Calu3 (cell line): ENCODE data around the gene NMUR1. TPM values are rescaled to one million over a fixed set of nuclear protein-coding genes. Genes with fewer than 3 reads are reported as not detected.

Source experiments
- BruUV-seq: library from RNA; stranded (reverse); fragments of 400-500 nt; replicated peaks from 2 replicates; lab custom pipeline; 2021; lab: Mats Ljungman, UMichigan
- CTCF ChIA-PET: fragments of 300-600 bp; sonication (Branson Sonifier 250); formaldehyde crosslinking; loops from one replicate; lab custom pipeline; 2022; ENCODE audit warnings: antibody characterized with exemption; lab: Charles Lee
- DNase-seq: peaks from one replicate; pipeline ENCODE4 v3.0.0; 2022
- H3K27ac Mint-ChIP-seq: one replicate; pipeline ENCODE4 v1.8.0; 2022; ENCODE audit warnings: mixed read lengths; ENCODE audit not compliant: unreplicated experiment
- H3K27me3 Mint-ChIP-seq: one replicate; pipeline ENCODE4 v1.8.0; 2022; ENCODE audit warnings: mixed read lengths; ENCODE audit not compliant: unreplicated experiment
- H3K36me3 Mint-ChIP-seq: one replicate; pipeline ENCODE4 v1.8.0; 2022; ENCODE audit warnings: mild to moderate bottlenecking, moderate library complexity, mixed read lengths; ENCODE audit not compliant: insufficient read depth, unreplicated experiment
- H3K4me1 Mint-ChIP-seq: one replicate; pipeline ENCODE4 v1.8.0; 2022; ENCODE audit warnings: mild to moderate bottlenecking, low read depth, mixed read lengths; ENCODE audit not compliant: unreplicated experiment
- H3K4me3 Mint-ChIP-seq: one replicate; pipeline ENCODE4 v1.8.0; 2022; ENCODE audit warnings: mild to moderate bottlenecking, low read depth, moderate library complexity, mixed read lengths; ENCODE audit not compliant: unreplicated experiment
- H3K9me3 Mint-ChIP-seq: one replicate; pipeline ENCODE4 v1.8.0; 2022; ENCODE audit warnings: low read depth, mixed read lengths; ENCODE audit not compliant: unreplicated experiment
- CTCF ChIP-seq: fragments of 200-600 bp; IDR thresholded peaks from one replicate; pipeline ENCODE4 v1.8.0; 2022; ENCODE audit warnings: antibody characterized with exemption; ENCODE audit not compliant: unreplicated experiment
- intact Hi-C: fragments of 100-400 bp; cut with micrococcal nuclease; formaldehyde crosslinking; loops from one replicate; pipeline ENCODE4 v1.10.0; 2022; ENCODE audit not compliant: unreplicated experiment
- total RNA-seq: library from RNA; stranded (reverse); gene quantifications from 2 replicates; pipeline ENCODE4 v1.2.3, GENCODE V29; 2022

NMUR1 gene
- total RNA-seq, 1 experiment from 2014 or later, result not detected

GRCh38 chr2:231548752-231549151 lies 18.5 kb upstream of the NMUR1 start:
- intact Hi-C loops, result no loop called here
- Mint-ChIP-seq H3K36me3 (no peaks in the 10 kb centered on the region), H3K27me3 (peaks cover 31% of the 10 kb centered on the region), H3K4me3 (no peak overlapping the region), H3K27ac (no peak overlapping the region), H3K9me3 (peaks cover 7% of the 10 kb centered on the region), H3K4me1 (no peaks in the 10 kb centered on the region)
- no TSS peak for BruUV-seq
- TF ChIP-seq CTCF, result no peak
- CTCF ChIA-PET, result no interaction called here
- no peak for DNase-seq

- CTCF ChIA-PET, result interaction anchor here (0.6 to 0.7 kb wide), 2 partner anchors 30 to 1064 kb away, joined by 4 to 7 read pairs; no protein-coding TSS in a partner anchor
- no peaks in the 10 kb centered on the region for H3K36me3 Mint-ChIP-seq
- no peaks in the 10 kb centered on the region for H3K4me1 Mint-ChIP-seq
- intact Hi-C loops, result no loop called here
- no peak for TF ChIP-seq CTCF
- peaks cover 19% of the 10 kb centered on the region for H3K27me3 Mint-ChIP-seq
- H3K4me3 Mint-ChIP-seq, result no peak overlapping the region
- no TSS peak for BruUV-seq
- no peak overlapping the region for H3K27ac Mint-ChIP-seq
- DNase-seq, result no peak
- H3K9me3 Mint-ChIP-seq, result peaks cover 2% of the 10 kb centered on the region
These were observed 17.3 kb upstream of the NMUR1 start for GRCh38 chr2:231547315-231548110.

- Mint-ChIP-seq H3K9me3 (peaks cover 2% of the 10 kb centered on the region), H3K4me3 (no peak overlapping the region), H3K27ac (no peak overlapping the region), H3K27me3 (peaks cover 25% of the 10 kb centered on the region), H3K4me1 (no peaks in the 10 kb centered on the region), H3K36me3 (no peaks in the 10 kb centered on the region)
- intact Hi-C loops, result no loop called here
- CTCF ChIA-PET, result interaction anchor here (0.6 kb wide), 1 partner anchor 104 kb away, joined by 3 read pairs; no protein-coding TSS in a partner anchor
- no TSS peak for BruUV-seq
- no peak for TF ChIP-seq CTCF
- no peak for DNase-seq
These were observed 15.9 kb upstream of the NMUR1 start for GRCh38 chr2:231546014-231546715.

GRCh38 chr2:231545105-231545902 lies 15.1 kb upstream of the NMUR1 start:
- no peaks in the 10 kb centered on the region for H3K4me1 Mint-ChIP-seq
- no peak for DNase-seq

More at GRCh38 chr2:231545105-231545902, 15.1 kb upstream of the NMUR1 start:
- intact Hi-C loops, result no loop called here
- Mint-ChIP-seq H3K36me3 (no peaks in the 10 kb centered on the region), H3K4me3 (no peak overlapping the region), H3K9me3 (peaks cover 2% of the 10 kb centered on the region), H3K27ac (no peak overlapping the region), H3K27me3 (peaks cover 30% of the 10 kb centered on the region)
- no peak for TF ChIP-seq CTCF
- BruUV-seq, result no TSS peak
- CTCF ChIA-PET, result no interaction called here
